Left ventricle myocardium inferior (tissue), 1 donor: ENCODE data around the gene PPP2R5A. TPM values are rescaled to one million over a fixed set of nuclear protein-coding genes. Genes with fewer than 3 reads are reported as not detected.

Experiments
- DNase-seq: peaks from one replicate; pipeline ENCODE4 v3.0.0-alpha.2; 2020
- H3K27ac ChIP-seq: fragments of 200-600 bp; replicated peaks from 2 replicates; pipeline ENCODE4 v1.8.0; 2021
- H3K27me3 ChIP-seq: fragments of 200-600 bp; 2 replicates; pipeline ENCODE4 v1.8.0; 2021; ENCODE audit warnings: low read depth
- H3K36me3 ChIP-seq: fragments of 200-600 bp; 2 replicates; pipeline ENCODE4 v1.8.0; 2021
- H3K4me1 ChIP-seq: fragments of 200-600 bp; 2 replicates; pipeline ENCODE4 v1.8.0; 2021
- H3K4me3 ChIP-seq: fragments of 200-600 bp; 2 replicates; pipeline ENCODE4 v1.8.0; 2021; ENCODE audit warnings: mild to moderate bottlenecking, moderate library complexity
- H3K9me3 ChIP-seq: fragments of 200-600 bp; replicated peaks from 2 replicates; pipeline ENCODE4 v1.8.0; 2021
- intact Hi-C: fragments of 100-400 bp; cut with micrococcal nuclease; formaldehyde crosslinking; loops from one replicate; pipeline ENCODE4 v1.11.0; 2022
- total RNA-seq: library from RNA; stranded (reverse); fragmentation: NEBNext Ultra II Directional; extraction: Animal tissue kit (Norgen Biotek cat#: 25700); gene quantifications from one replicate; pipeline ENCODE4 v1.2.1, GENCODE V29; 2021
- TF ChIP-seq, protein P1 (sequence below): fragments of 200-600 bp; IDR thresholded peaks from 2 replicates; pipeline ENCODE4 v1.8.0; 2021; ENCODE audit warnings: antibody characterized with exemption, mild to moderate bottlenecking, borderline replicate concordance
- donor health status: DM: no; HTN: yes; CAD: no; lungs with severe emphysema.

PPP2R5A gene
- total RNA-seq, 1 donor from 2014 or later, result 69.3 TPM

- no peaks in the 10 kb centered on the region for H3K27me3 ChIP-seq
- H3K4me3 ChIP-seq, result no peak overlapping the region
- intact Hi-C loops, result no loop called here
- H3K27ac ChIP-seq, result no peak overlapping the region
- H3K36me3 ChIP-seq, result no peaks in the 10 kb centered on the region
- H3K4me1 ChIP-seq, result peaks cover 25% of the 10 kb centered on the region
- H3K9me3 ChIP-seq, result no peaks in the 10 kb centered on the region
- DNase-seq, result no peak
- TF ChIP-seq, protein P1, sequence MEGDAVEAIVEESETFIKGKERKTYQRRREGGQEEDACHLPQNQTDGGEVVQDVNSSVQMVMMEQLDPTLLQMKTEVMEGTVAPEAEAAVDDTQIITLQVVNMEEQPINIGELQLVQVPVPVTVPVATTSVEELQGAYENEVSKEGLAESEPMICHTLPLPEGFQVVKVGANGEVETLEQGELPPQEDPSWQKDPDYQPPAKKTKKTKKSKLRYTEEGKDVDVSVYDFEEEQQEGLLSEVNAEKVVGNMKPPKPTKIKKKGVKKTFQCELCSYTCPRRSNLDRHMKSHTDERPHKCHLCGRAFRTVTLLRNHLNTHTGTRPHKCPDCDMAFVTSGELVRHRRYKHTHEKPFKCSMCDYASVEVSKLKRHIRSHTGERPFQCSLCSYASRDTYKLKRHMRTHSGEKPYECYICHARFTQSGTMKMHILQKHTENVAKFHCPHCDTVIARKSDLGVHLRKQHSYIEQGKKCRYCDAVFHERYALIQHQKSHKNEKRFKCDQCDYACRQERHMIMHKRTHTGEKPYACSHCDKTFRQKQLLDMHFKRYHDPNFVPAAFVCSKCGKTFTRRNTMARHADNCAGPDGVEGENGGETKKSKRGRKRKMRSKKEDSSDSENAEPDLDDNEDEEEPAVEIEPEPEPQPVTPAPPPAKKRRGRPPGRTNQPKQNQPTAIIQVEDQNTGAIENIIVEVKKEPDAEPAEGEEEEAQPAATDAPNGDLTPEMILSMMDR, result no peak
Observed at GRCh38 chr1:212257157-212257556, 28.1 kb upstream of the PPP2R5A start.

DNA sequence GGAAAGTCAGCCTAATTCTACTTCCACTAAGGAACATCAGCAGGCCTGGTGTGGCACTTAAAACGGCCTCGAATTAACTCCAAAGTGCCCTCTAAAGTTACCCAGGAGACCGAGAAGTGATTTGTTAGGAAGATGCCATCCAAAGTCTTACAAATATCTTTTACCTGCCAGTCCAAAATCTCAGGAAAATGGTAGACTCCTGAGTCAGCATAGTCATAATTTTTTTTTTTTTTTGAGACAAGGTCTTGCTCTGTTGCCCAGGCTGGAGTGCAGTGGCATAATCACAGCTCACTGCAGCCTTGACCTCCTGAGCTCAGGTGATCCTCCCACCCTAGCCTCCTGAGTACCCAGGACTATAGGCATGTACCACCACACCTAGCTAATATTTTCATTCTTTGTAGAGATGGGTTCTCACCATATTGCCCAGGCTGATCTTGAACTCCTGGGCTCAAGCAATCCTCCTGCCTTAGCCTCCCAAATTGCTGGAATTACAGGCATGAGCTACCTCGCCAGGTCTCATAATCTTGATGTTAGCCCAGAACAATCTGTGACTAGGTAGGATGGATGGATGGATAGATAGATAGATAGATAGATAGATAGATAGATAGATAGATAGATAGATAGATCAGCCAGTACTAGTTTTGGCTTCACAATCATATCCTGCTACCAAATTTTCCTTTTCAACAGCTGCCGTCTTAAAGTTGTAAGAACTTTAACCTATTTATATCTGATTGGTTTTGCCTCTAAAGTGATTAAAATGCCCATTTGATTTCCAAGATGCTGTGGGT is 25.3 kb upstream of the PPP2R5A start:
- TF ChIP-seq, protein P1, result no peak
- Histone ChIP-seq H3K27ac (no peak overlapping the region), H3K36me3 (no peaks in the 10 kb centered on the region), H3K4me3 (no peak overlapping the region), H3K4me1 (peaks cover 25% of the 10 kb centered on the region), H3K27me3 (no peaks in the 10 kb centered on the region), H3K9me3 (no peaks in the 10 kb centered on the region)
- intact Hi-C loops, result no loop called here
- no peak for DNase-seq

DNA sequence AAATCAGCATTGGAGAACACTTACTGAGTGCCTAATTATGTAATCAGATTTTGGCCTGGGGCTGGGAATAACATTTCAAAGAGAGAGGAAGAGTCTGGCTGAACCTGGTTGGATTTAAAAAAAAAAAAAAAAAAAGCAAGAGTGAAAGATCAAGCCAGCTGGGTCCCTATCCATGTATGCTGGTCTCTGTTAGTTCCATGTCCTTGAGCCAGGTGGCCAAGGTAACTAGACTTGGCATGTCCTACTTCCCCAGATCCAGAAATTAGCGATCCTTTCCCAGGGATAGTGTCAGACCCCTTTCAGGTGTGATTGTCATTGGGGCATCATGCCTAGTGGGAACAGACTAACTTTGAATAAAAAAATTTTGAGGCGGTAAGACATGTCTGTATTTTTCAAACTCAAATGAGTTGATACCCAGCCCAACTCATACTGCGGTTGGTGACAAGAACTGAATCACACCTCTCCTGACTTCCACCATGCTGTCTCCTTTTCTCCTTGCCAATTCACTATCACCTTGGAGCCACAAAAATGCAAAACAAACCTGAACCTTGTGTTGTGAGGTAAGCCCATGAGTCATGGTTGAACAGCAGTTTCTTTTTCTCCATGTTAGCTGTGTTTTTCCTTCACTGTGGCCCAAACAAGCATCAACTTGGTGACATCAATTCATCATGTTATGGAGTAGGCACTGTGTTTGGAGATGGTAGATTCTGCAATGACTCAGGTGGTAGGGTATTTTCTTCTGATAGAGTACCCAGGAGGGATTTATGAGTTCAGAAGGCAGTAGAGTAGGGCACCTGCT is 24.5 kb upstream of the PPP2R5A start:
- no peaks in the 10 kb centered on the region for H3K27me3 ChIP-seq
- H3K4me1 ChIP-seq, result peaks cover 17% of the 10 kb centered on the region
- H3K9me3 ChIP-seq, result no peaks in the 10 kb centered on the region
- H3K27ac ChIP-seq, result no peak overlapping the region
- H3K4me3 ChIP-seq, result no peak overlapping the region
- H3K36me3 ChIP-seq, result no peaks in the 10 kb centered on the region
- intact Hi-C loops, result no loop called here
- TF ChIP-seq, protein P1, result no peak
- no peak for DNase-seq

DNA sequence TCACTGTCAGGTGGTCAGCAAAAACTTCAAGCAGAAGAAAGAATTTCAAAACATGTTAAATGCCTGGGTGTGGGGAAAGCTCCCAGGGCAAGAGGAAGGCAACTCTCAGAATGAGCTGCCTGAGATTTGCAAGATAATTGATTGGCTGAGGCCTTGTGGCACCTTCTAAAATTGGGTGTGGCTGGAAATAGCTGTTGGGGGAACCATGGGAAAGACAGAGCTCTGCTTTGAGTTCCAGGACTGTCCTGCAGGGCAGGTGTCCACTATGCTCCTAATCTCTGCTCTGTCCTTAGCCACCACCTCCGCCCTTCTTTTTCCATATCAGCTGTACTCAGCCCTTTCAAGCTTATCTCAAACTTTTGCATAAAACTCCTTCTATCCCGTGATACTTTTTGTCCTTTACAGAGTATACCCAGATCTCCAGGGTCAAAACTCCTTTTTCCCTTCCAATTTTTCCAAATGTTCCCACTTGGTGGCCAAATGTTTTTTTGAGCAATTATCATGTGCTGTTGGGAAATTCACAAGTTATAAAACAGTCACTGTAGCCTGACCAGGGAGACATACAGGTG is 23.8 kb upstream of the PPP2R5A start:
- DNase-seq, result no peak
- Histone ChIP-seq H3K4me1 (peaks cover 10% of the 10 kb centered on the region), H3K36me3 (no peaks in the 10 kb centered on the region), H3K27me3 (no peaks in the 10 kb centered on the region), H3K4me3 (no peak overlapping the region), H3K27ac (no peak overlapping the region), H3K9me3 (no peaks in the 10 kb centered on the region)
- TF ChIP-seq, protein P1, result peak; percentile 7
- intact Hi-C loops, result no loop called here

DNA sequence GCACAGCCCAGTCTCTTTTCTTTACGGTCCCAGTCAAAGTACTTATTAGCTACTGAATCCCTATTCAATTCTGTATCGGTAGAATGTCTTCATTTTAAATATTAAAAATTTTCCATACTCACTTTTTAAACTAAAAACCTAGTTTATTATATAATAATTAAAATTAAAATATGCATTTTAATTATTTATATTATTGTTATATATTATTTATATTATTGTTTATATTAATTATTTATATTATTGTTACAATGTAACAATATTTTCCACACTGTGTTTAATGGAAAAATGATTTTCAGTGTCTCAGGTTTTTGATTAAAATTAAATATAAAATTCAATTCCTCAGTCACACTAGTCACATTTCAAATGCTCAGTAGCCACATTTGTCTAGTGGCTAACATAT is 18.2 kb upstream of the PPP2R5A start:
- no peaks in the 10 kb centered on the region for H3K27me3 ChIP-seq
- TF ChIP-seq, protein P1, result no peak
- H3K27ac ChIP-seq, result no peak overlapping the region
- no peak for DNase-seq
- H3K9me3 ChIP-seq, result no peaks in the 10 kb centered on the region
- peaks cover 8% of the 10 kb centered on the region for H3K4me1 ChIP-seq
- H3K4me3 ChIP-seq, result no peak overlapping the region
- no peaks in the 10 kb centered on the region for H3K36me3 ChIP-seq
- intact Hi-C loops, result no loop called here
